Measurements from ENCODE around the gene ZNF217.

- TF ChIP-seq CTCF (IDR thresholded peaks at IDR 0.05) (no peak), POLR2AphosphoS5 (IDR thresholded peaks at IDR 0.05) (no peak)
These were observed 3.4 kb upstream of the ZNF217 start for GRCh38 chr20:53597030-53597482.

All from gastroesophageal sphincter (tissue), 3 donors.